H9 (cell line): ENCODE results near the gene CFAP45. TPM values are rescaled to one million over a fixed set of nuclear protein-coding genes. Genes with fewer than 3 reads are reported as not detected.

Source experiments
- DNase-seq: peaks from one replicate; pipeline ENCODE4 v3.0.0-alpha.2; 2017
- H2AFZ ChIP-seq: one replicate; pipeline ENCODE4 v1.6.1; 2013; ENCODE audit warnings: mild to moderate bottlenecking, low read length, control low read depth, moderate library complexity
- H2AK5ac ChIP-seq: 2 replicates; pipeline ENCODE4 v1.6.1; 2013; ENCODE audit warnings: low read length, control low read depth, mixed read lengths; ENCODE audit not compliant: insufficient read length
- H2BK120ac ChIP-seq: one replicate; pipeline ENCODE4 v1.6.1; 2013; ENCODE audit warnings: low read depth, mild to moderate bottlenecking, low read length, control low read depth, inconsistent platforms; ENCODE audit not compliant: poor library complexity, severe bottlenecking
- H2BK12ac ChIP-seq: 2 replicates; pipeline ENCODE4 v1.6.1; 2013; ENCODE audit warnings: low read length, control low read depth, mixed read lengths, low read depth; ENCODE audit not compliant: insufficient read length
- H2BK15ac ChIP-seq: 2 replicates; pipeline ENCODE4 v1.6.1; 2013; ENCODE audit warnings: low read depth, low read length, control low read depth
- H2BK20ac ChIP-seq: one replicate; pipeline ENCODE4 v1.6.1; 2013; ENCODE audit warnings: low read depth, mild to moderate bottlenecking, low read length, control low read depth, inconsistent platforms; ENCODE audit not compliant: poor library complexity, severe bottlenecking
- H2BK5ac ChIP-seq: 2 replicates; pipeline ENCODE4 v1.6.1; 2013; ENCODE audit warnings: low read length, control low read depth, mixed read lengths; ENCODE audit not compliant: insufficient read length
- H3K14ac ChIP-seq: 2 replicates; pipeline ENCODE4 v1.6.1; 2013; ENCODE audit warnings: low read length, control low read depth; ENCODE audit not compliant: insufficient read depth
- H3K18ac ChIP-seq: 2 replicates; pipeline ENCODE4 v1.6.1; 2013; ENCODE audit warnings: low read depth, mild to moderate bottlenecking, mixed read lengths, low read length, control low read depth; ENCODE audit not compliant: insufficient read length
- H3K23ac ChIP-seq: 2 replicates; pipeline ENCODE4 v1.6.1; 2013; ENCODE audit warnings: low read length, control low read depth, mixed read lengths, low read depth; ENCODE audit not compliant: insufficient read length
- H3K23me2 ChIP-seq: 2 replicates; pipeline ENCODE4 v1.6.1; 2013; ENCODE audit warnings: low read depth, mild to moderate bottlenecking, mixed read lengths, low read length, control low read depth; ENCODE audit not compliant: insufficient read length, poor library complexity, severe bottlenecking
- H3K27ac ChIP-seq: 2 replicates; pipeline ENCODE4 v1.5.1; 2013; ENCODE audit warnings: low read length, control low read depth, mixed read lengths, low read depth; ENCODE audit not compliant: insufficient read length
- H3K27me3 ChIP-seq: 2 replicates; pipeline ENCODE4 v1.6.1; 2013; ENCODE audit warnings: low read length, control low read depth, inconsistent platforms; ENCODE audit not compliant: insufficient read depth
- H3K4ac ChIP-seq: 2 replicates; pipeline ENCODE4 v1.6.1; 2013; ENCODE audit warnings: low read depth, mild to moderate bottlenecking, control low read depth, inconsistent platforms, low read length, moderate library complexity
- H3K4me1 ChIP-seq: 2 replicates; pipeline ENCODE4 v1.6.1; 2013; ENCODE audit warnings: low read length, control low read depth, inconsistent platforms; ENCODE audit not compliant: insufficient read depth
- H3K4me2 ChIP-seq: 2 replicates; pipeline ENCODE4 v1.6.1; 2013; ENCODE audit warnings: low read length, control low read depth, mixed read lengths; ENCODE audit not compliant: insufficient read length, insufficient read depth
- H3K56ac ChIP-seq: 2 replicates; pipeline ENCODE4 v1.6.1; 2013; ENCODE audit warnings: low read depth, mild to moderate bottlenecking, mixed read lengths, low read length, control low read depth; ENCODE audit not compliant: insufficient read length
- H3K79me1 ChIP-seq: 2 replicates; pipeline ENCODE4 v1.6.1; 2013; ENCODE audit warnings: low read depth, mild to moderate bottlenecking, moderate library complexity, low read length, control low read depth, inconsistent platforms; ENCODE audit not compliant: insufficient read depth, poor library complexity, severe bottlenecking
- H3K79me2 ChIP-seq: 2 replicates; pipeline ENCODE4 v1.6.1; 2013; ENCODE audit warnings: low read length, control low read depth, inconsistent platforms; ENCODE audit not compliant: insufficient read depth
- H3K9ac ChIP-seq: 2 replicates; pipeline ENCODE4 v1.6.1; 2013; ENCODE audit warnings: low read length, control low read depth, mixed read lengths; ENCODE audit not compliant: insufficient read length; ENCODE audit errors: extremely low read depth
- H3K9me3 ChIP-seq: one replicate; pipeline ENCODE4 v1.6.1; 2013; ENCODE audit warnings: low read depth, low read length, inconsistent platforms; ENCODE audit not compliant: control insufficient read depth
- H3T11ph ChIP-seq: one replicate; pipeline ENCODE4 v1.6.1; 2013; ENCODE audit warnings: mild to moderate bottlenecking, low read length, control low read depth, inconsistent platforms
- H4K20me1 ChIP-seq: one replicate; pipeline ENCODE4 v1.6.1; 2013; ENCODE audit not compliant: control insufficient read depth, insufficient read length, insufficient read depth
- H4K5ac ChIP-seq: 2 replicates; pipeline ENCODE4 v1.6.1; 2013; ENCODE audit warnings: low read depth, mild to moderate bottlenecking, mixed read lengths, low read length, control low read depth; ENCODE audit not compliant: insufficient read length
- H4K8ac ChIP-seq: replicated peaks from 2 replicates; pipeline ENCODE4 v1.6.1; 2013; ENCODE audit warnings: low read length, control low read depth, mixed read lengths, low read depth; ENCODE audit not compliant: insufficient read length
- H4K91ac ChIP-seq: 2 replicates; pipeline ENCODE4 v1.6.1; 2013; ENCODE audit warnings: low read depth, mild to moderate bottlenecking, moderate library complexity, mixed read lengths, low read length, control low read depth; ENCODE audit not compliant: insufficient read length
- H3K27ac Mint-ChIP-seq, 3 experiments: 2 replicates in 2 of 3; 3 replicates in 1 of 3; pipeline ENCODE4 v1.8.0; 2020 to 2021; ENCODE audit warnings: mixed read lengths in 3 of 3, mild to moderate bottlenecking in 1 of 3, moderate library complexity in 1 of 3
- H3K27me3 Mint-ChIP-seq: 2 replicates; pipeline ENCODE4 v1.8.0; 2021; ENCODE audit warnings: low read depth, mild to moderate bottlenecking, moderate library complexity, mixed read lengths
- H3K36me3 Mint-ChIP-seq, 3 experiments: 2 replicates in 2 of 3; 3 replicates in 1 of 3; pipeline ENCODE4 v1.8.0; 2020 to 2021; ENCODE audit warnings: low read depth in 3 of 3, mixed read lengths in 3 of 3; ENCODE audit not compliant: insufficient read depth in 1 of 3
- H3K4me1 Mint-ChIP-seq, 2 experiments: 2 replicates each; pipeline ENCODE4 v1.8.0; 2020; ENCODE audit warnings: mixed read lengths in 2 of 2
- H3K4me3 Mint-ChIP-seq, 2 experiments: 2 replicates in 1 of 2; 3 replicates in 1 of 2; pipeline ENCODE4 v1.8.0; 2020 to 2021; ENCODE audit warnings: mild to moderate bottlenecking in 2 of 2, mixed read lengths in 2 of 2, moderate library complexity in 1 of 2
- H3K9me3 Mint-ChIP-seq, 2 experiments: 2 replicates in 1 of 2; 3 replicates in 1 of 2; pipeline ENCODE4 v1.8.0; 2020; ENCODE audit warnings: mild to moderate bottlenecking in 2 of 2, mixed read lengths in 2 of 2, moderate library complexity in 1 of 2
- CTCF ChIP-seq: fragments of 200-600 bp; sonication (generic); conservative IDR thresholded peaks from 3 replicates; pipeline ENCODE4 v1.8.0; 2021; ENCODE audit warnings: antibody characterized with exemption, mild to moderate bottlenecking
- WGBS: extraction: QIAGEN DNeasy Blood & Tissue Kit; methylation state at CpG from one replicate; pipeline ENCODE4 v1.1.7; 2013; ENCODE audit warnings: missing lambda C conversion rate, low lambda C conversion rate, mixed read lengths; ENCODE audit not compliant: insufficient read length; ENCODE audit errors: extremely low coverage; 5-methylcytosine and 5-hydroxymethylcytosine counted together
- total RNA-seq: library from RNA; stranded (reverse); gene quantifications from 2 replicates; pipeline ENCODE4 v1.2.1, GENCODE V29; 2021

CFAP45 gene
- total RNA-seq, 1 experiment from 2014 or later = 0.85 TPM

- peak; percentile 93 for DNase-seq
- peak within 1 kb of the TSS; percentile 87 to 91 for H3K4me3 Mint-ChIP-seq
- no peak within 1 kb of the TSS for H3K27ac ChIP-seq
These were observed 25.1 kb upstream of the CFAP45 start, which contains the start of gene TAGLN2 for GRCh38 chr1:159924791-159925718. Gene TAGLN2, minus strand, starts transcription at chr1:159925507. Its CDS starts 4,998 bp downstream, at chr1:159920509.

More at GRCh38 chr1:159924791-159925718, 25.1 kb upstream of the CFAP45 start, which contains the start of gene TAGLN2:
- Histone ChIP-seq H3K4me1 (no peaks in the 10 kb centered on the region; the same call in 1 of the 2 replicates), H3K4ac (no peak within 1 kb of the TSS; the same call in 1 of the 2 replicates), H4K91ac (peak within 1 kb of the TSS; percentile 58), H2AFZ (peak within 1 kb of the TSS; percentile 82), H2BK15ac (no peak within 1 kb of the TSS), H3K23ac (no peak within 1 kb of the TSS), H3K56ac (no peak within 1 kb of the TSS), H3K23me2 (peaks cover 17% of the 10 kb centered on the region), H3T11ph (no peak within 1 kb of the TSS), H4K8ac (no peak within 1 kb of the TSS), H2AK5ac (no peak within 1 kb of the TSS), H3K18ac (peak within 1 kb of the TSS; percentile 69), H4K5ac (no peak within 1 kb of the TSS), H3K79me2 (no peaks in the 10 kb centered on the region), H2BK5ac (no peak within 1 kb of the TSS), H2BK120ac (peak within 1 kb of the TSS; percentile 89), H2BK12ac (no peak within 1 kb of the TSS), H3K79me1 (no peaks in the 10 kb centered on the region), H3K4me2 (peak within 1 kb of the TSS; percentile 60), H2BK20ac (no peak within 1 kb of the TSS), H3K27me3 (no peaks in the 10 kb centered on the region), H3K14ac (peak within 1 kb of the TSS; percentile 75), H3K9ac (peak within 1 kb of the TSS; percentile 29), H3K9me3 (no peaks in the 10 kb centered on the region), H4K20me1 (no peaks in the 10 kb centered on the region)
- Mint-ChIP-seq H3K27me3 (peaks cover 12% of the 10 kb centered on the region), H3K4me1 (peaks cover 29 to 36% of the 10 kb centered on the region in 2 experiments), H3K9me3 (no peaks in the 10 kb centered on the region; a peak in 1 of 5 replicates), H3K27ac (peak within 1 kb of the TSS in 1 of 3 experiments; percentile 92; a peak in 3 of 7 replicates), H3K36me3 (peaks cover 12 to 28% (median 21%) of the 10 kb centered on the region in 3 experiments)
- TF ChIP-seq CTCF = no peak
- no CpG with 5 or more reads among the region's 58 CpGs for WGBS
